NT2/D1 (cell line): ENCODE measurements around the gene RABL3.

Experiments
- DNase-seq: peaks from one replicate; pipeline ENCODE4 v3.0.0-alpha.2; 2011; ENCODE audit warnings: low read depth, low spot score
- H3K27me3 ChIP-seq: 2 replicates; pipeline ENCODE4 v1.6.0; 2011; ENCODE audit warnings: mild to moderate bottlenecking; ENCODE audit not compliant: insufficient read length, insufficient read depth
- H3K36me3 ChIP-seq: 2 replicates; pipeline ENCODE4 v1.6.1; 2011; ENCODE audit warnings: mild to moderate bottlenecking, low read length, mixed read lengths; ENCODE audit not compliant: insufficient read depth, insufficient read length
- H3K4me1 ChIP-seq: 2 replicates; pipeline ENCODE4 v1.5.1; 2011; ENCODE audit not compliant: insufficient read depth, insufficient read length
- H3K4me3 ChIP-seq: 2 replicates; pipeline ENCODE4 v1.5.1; 2011; ENCODE audit warnings: low read depth; ENCODE audit not compliant: insufficient read length
- H3K9ac ChIP-seq: 2 replicates; pipeline ENCODE4 v1.6.0; 2011; ENCODE audit warnings: low read depth; ENCODE audit not compliant: insufficient read length
- H3K9me3 ChIP-seq: 2 replicates; pipeline ENCODE4 v1.5.1; 2011; ENCODE audit warnings: mild to moderate bottlenecking, low read length; ENCODE audit not compliant: insufficient read depth
- SUZ12 ChIP-seq: IDR thresholded peaks from 2 replicates; pipeline ENCODE4 v1.6.1; 2011; ENCODE audit not compliant: insufficient read length, insufficient read depth; ENCODE audit errors: extremely low read depth
- YY1 ChIP-seq: IDR thresholded peaks from 2 replicates; pipeline ENCODE4 v1.6.1; 2011; ENCODE audit not compliant: insufficient read length, insufficient read depth
- ZNF274 ChIP-seq: IDR thresholded peaks from 2 replicates; pipeline ENCODE4 v1.6.1; 2011; ENCODE audit warnings: mild to moderate bottlenecking, low read depth, low read length

The RABL3 gene

GRCh38 chr3:120673116-120673515 is 69.2 kb downstream of the RABL3 start:
- Histone ChIP-seq H3K4me1 (peaks cover under 1% of the 10 kb centered on the region), H3K4me3 (no peak overlapping the region), H3K36me3 (no peaks in the 10 kb centered on the region), H3K9me3 (0 out of 2 replicates have a peak, but pooled peaks cover 7% of the 10 kb centered on the region), H3K27me3 (no peaks in the 10 kb centered on the region), H3K9ac (no peak overlapping the region)
- TF ChIP-seq YY1 (no peak), ZNF274 (no peak), SUZ12 (no peak)
- DNase-seq: no peak

GRCh38 chr3:120670576-120670975 is 71.7 kb downstream of the RABL3 start:
- DNase-seq: no peak
- Histone ChIP-seq H3K9me3 (no peaks in the 10 kb centered on the region), H3K27me3 (no peaks in the 10 kb centered on the region), H3K4me3 (no peak overlapping the region), H3K36me3 (no peaks in the 10 kb centered on the region), H3K9ac (no peak overlapping the region), H3K4me1 (no peaks in the 10 kb centered on the region)
- TF ChIP-seq SUZ12 (no peak), YY1 (no peak), ZNF274 (no peak)

- H3K4me3 ChIP-seq: no peak overlapping the region
- H3K9ac ChIP-seq: no peak overlapping the region
- no peaks in the 10 kb centered on the region for H3K36me3 ChIP-seq
- H3K9me3 ChIP-seq: no peaks in the 10 kb centered on the region
- TF ChIP-seq ZNF274: no peak
- TF ChIP-seq SUZ12: no peak
- TF ChIP-seq YY1: no peak
- no peaks in the 10 kb centered on the region for H3K27me3 ChIP-seq
- no peaks in the 10 kb centered on the region for H3K4me1 ChIP-seq
- no peak for DNase-seq
Measured at GRCh38 chr3:120664926-120665325, 77.4 kb downstream of the RABL3 start.

GRCh38 chr3:120661945-120662344 is 80.4 kb downstream of the RABL3 start:
- peaks cover 13% of the 10 kb centered on the region; the same call in 1 of the 2 replicates for H3K9me3 ChIP-seq
- no peak overlapping the region for H3K4me3 ChIP-seq
- H3K4me1 ChIP-seq: no peaks in the 10 kb centered on the region
- TF ChIP-seq YY1: no peak
- no peak for TF ChIP-seq ZNF274
- TF ChIP-seq SUZ12: no peak
- H3K27me3 ChIP-seq: no peaks in the 10 kb centered on the region
- H3K36me3 ChIP-seq: no peaks in the 10 kb centered on the region
- H3K9ac ChIP-seq: no peak overlapping the region
- DNase-seq: no peak

- Histone ChIP-seq H3K4me3 (no peak overlapping the region), H3K36me3 (no peaks in the 10 kb centered on the region), H3K27me3 (no peaks in the 10 kb centered on the region), H3K9ac (no peak overlapping the region), H3K4me1 (no peaks in the 10 kb centered on the region), H3K9me3 (peaks cover 13% of the 10 kb centered on the region; the same call in 1 of the 2 replicates)
- DNase-seq: no peak
- no peak for TF ChIP-seq SUZ12
- TF ChIP-seq YY1: no peak
- TF ChIP-seq ZNF274: no peak
Measured at GRCh38 chr3:120661106-120661905, 81.0 kb downstream of the RABL3 start.

- Histone ChIP-seq H3K9ac (no peak overlapping the region), H3K36me3 (no peaks in the 10 kb centered on the region), H3K4me1 (no peaks in the 10 kb centered on the region), H3K4me3 (no peak overlapping the region), H3K27me3 (no peaks in the 10 kb centered on the region), H3K9me3 (peaks cover 13% of the 10 kb centered on the region; the same call in 1 of the 2 replicates)
- TF ChIP-seq SUZ12: no peak
- TF ChIP-seq ZNF274: no peak
- TF ChIP-seq YY1: no peak
- no peak for DNase-seq
Measured at GRCh38 chr3:120659834-120660233, 82.5 kb downstream of the RABL3 start.

GRCh38 chr3:120659285-120659684 is 83.0 kb downstream of the RABL3 start:
- H3K9ac ChIP-seq: no peak overlapping the region
- TF ChIP-seq ZNF274 (no peak), SUZ12 (no peak), YY1 (no peak)
- DNase-seq: no peak
- no peaks in the 10 kb centered on the region for H3K4me1 ChIP-seq
- no peak overlapping the region for H3K4me3 ChIP-seq
- no peaks in the 10 kb centered on the region for H3K27me3 ChIP-seq
- peaks cover 13% of the 10 kb centered on the region; the same call in 1 of the 2 replicates for H3K9me3 ChIP-seq
- no peaks in the 10 kb centered on the region for H3K36me3 ChIP-seq
